Measurements from ENCODE around the gene LEFTY2.
"Not testable (repeated sequence)": the region's sequence is repeated elsewhere in the genome, so short reads cannot be mapped to it uniquely, and the experiment has no call there.

LEFTY2 gene

DNA sequence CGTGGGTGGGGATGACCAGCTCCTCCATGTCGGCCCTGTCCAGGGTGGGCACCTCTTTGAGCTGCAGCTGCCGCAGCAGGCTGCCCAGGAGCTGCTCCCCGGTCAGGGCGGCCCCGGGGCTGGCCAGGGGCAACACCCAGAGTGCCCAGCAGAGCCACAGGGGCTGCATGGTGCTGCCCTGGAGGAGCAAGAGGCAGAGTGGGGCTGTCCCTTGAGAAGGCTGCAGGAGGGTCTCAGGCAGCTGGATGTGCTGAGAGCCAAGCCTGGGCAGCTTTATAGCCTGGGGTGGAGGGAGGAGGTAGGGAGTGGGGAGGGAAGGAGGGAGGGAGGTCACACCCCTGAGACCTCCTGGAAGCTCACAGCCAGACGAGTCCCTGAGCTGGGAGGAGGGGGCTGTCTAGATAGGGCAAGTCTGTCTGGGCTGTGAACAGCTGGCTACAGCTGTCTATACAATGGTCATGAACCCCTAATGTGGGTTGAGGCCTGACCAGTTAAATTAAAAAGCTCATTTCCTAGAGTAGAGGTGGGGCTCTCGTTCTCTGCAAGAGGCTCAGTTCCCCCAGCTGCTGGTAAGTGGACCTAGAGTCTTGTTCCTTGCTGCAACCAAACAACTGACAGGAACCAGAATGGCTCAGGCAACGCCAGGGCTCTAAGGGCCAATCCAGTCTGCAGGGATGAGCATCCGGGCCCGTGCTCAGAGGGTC, 52.0 kb downstream of the LEFTY2 start, which contains the start of gene LEFTY1:
Gene LEFTY1, minus strand, starts transcription at position 249 of the 704 bp plus-strand sequence. Its CDS starts 80 bp downstream, at position 169.
- H3K27ac ChIP-seq: no peak within 1 kb of the TSS
- no peaks in the 10 kb centered on the region for H3K9me3 ChIP-seq (ENCODE audit: severe bottlenecking)
- no peak for DNase-seq
- no peak within 1 kb of the TSS for H3K4me3 ChIP-seq (ENCODE audit: low read depth, low read length)
- TF ChIP-seq, protein P1, sequence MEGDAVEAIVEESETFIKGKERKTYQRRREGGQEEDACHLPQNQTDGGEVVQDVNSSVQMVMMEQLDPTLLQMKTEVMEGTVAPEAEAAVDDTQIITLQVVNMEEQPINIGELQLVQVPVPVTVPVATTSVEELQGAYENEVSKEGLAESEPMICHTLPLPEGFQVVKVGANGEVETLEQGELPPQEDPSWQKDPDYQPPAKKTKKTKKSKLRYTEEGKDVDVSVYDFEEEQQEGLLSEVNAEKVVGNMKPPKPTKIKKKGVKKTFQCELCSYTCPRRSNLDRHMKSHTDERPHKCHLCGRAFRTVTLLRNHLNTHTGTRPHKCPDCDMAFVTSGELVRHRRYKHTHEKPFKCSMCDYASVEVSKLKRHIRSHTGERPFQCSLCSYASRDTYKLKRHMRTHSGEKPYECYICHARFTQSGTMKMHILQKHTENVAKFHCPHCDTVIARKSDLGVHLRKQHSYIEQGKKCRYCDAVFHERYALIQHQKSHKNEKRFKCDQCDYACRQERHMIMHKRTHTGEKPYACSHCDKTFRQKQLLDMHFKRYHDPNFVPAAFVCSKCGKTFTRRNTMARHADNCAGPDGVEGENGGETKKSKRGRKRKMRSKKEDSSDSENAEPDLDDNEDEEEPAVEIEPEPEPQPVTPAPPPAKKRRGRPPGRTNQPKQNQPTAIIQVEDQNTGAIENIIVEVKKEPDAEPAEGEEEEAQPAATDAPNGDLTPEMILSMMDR (IDR thresholded peaks at IDR 0.05; ENCODE audit: low read depth, low read length): no peak
- H3K36me3 ChIP-seq: no peaks in the 10 kb centered on the region
- H3K27me3 ChIP-seq (ENCODE audit: insufficient read depth, low read depth, severe bottlenecking): no peaks in the 10 kb centered on the region

DNA sequence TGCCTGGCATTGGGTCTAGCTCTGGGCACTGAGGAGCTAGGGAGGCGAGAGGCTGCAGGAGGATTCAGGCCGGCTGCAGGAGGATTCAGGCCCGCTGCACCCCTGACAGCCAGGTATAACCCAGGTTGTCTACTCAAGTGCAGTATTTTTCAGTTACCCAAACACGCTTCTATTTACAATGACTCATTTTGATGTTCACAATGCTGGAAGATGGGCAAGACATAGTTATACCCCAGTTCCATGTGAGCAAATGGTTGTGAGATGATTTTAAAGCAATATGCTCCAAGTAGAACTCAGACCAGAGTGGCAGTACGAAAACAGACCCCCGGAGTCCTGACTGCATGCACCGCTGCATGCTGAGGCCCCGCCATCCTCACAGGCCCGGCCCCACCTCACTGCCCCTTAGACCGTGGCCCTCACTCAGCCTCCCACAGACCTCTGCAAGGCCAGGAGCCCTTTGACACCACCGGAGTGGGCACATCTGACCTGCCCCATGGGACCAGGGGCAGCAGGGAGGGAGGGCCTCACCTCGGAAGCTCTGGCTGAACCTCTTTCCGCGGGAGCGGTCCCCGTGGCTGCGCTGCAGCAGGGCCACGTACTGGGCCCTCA, 52.6 kb downstream of the LEFTY2 start:
- H3K36me3 ChIP-seq: no peaks in the 10 kb centered on the region
- no peaks in the 10 kb centered on the region for H3K9me3 ChIP-seq (ENCODE audit: severe bottlenecking)
- no peak overlapping the region for H3K4me3 ChIP-seq (ENCODE audit: low read depth, low read length)
- no peaks in the 10 kb centered on the region for H3K27me3 ChIP-seq (ENCODE audit: insufficient read depth, low read depth, severe bottlenecking)
- DNase-seq: no peak
- TF ChIP-seq, protein P1 (IDR thresholded peaks at IDR 0.05; ENCODE audit: low read depth, low read length): no peak
- H3K27ac ChIP-seq: no peak overlapping the region

DNA sequence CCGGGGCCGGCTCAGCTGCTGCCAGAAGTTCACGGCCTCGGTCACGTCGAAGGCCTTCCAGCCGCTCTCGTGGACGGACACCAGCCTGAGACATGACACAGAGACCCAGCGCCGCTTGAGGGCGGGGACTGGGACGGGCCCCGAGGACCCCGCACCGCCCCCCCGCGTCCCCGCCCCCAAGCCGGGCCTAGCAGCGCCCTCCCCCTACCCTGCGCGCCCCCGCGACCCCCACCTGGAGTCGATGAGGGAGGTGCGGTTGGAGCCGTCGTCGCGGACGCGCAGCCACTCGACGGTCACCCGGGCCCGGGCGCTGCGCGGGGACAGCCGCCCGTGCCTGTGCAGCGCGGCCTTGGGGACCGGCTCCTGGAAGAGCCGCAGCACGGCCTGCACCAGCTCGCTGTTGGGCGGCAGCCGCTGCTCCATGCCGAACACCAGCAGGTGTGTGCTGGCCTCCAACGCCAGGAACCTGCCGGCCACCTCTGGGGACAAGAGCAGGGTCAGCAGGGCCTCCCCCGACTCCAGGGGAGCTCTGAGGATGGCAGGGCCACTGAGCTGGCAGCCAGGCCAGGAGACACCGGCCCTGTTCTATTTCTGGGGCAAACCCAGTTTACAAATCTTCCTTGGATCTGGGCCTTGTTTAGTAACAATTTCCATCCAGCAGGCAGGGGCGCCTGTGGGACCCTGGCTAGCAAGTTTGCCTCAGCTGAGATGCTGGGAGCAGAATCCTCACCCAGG, 53.3 kb downstream of the LEFTY2 start:
- not testable (repeated sequence) for H3K27me3 ChIP-seq (ENCODE audit: insufficient read depth, low read depth, severe bottlenecking); DNase-seq; H3K9me3 ChIP-seq (ENCODE audit: severe bottlenecking); H3K36me3 ChIP-seq; H3K4me3 ChIP-seq (ENCODE audit: low read depth, low read length); H3K27ac ChIP-seq

DNA sequence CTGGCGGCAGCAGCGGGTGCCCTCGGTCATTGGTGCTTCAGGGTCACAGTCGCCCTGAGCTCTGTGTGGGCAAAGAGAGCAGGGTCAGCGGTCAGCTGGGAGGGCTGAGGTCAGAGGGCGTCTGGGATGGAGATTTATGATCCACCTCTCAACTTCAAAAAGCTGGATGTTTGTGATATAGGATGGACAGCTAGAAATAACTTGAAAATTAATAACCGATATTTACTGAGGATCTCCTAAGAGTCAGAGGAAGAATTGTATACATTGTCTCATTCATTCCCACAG, 54.0 kb downstream of the LEFTY2 start:
- Histone ChIP-seq H3K27me3 (ENCODE audit: insufficient read depth, low read depth, severe bottlenecking) (no peaks in the 10 kb centered on the region), H3K36me3 (no peaks in the 10 kb centered on the region), H3K27ac (no peak overlapping the region), H3K9me3 (ENCODE audit: severe bottlenecking) (no peaks in the 10 kb centered on the region), H3K4me3 (ENCODE audit: low read depth, low read length) (no peak overlapping the region)
- TF ChIP-seq, protein P1 (IDR thresholded peaks at IDR 0.05; ENCODE audit: low read depth, low read length): no peak
- no peak for DNase-seq

Measured in WERI-Rb-1 (cell line).